Thoracic aorta endothelial cell (primary cell): ENCODE results near the gene CTAG2. TPM values are rescaled to one million over a fixed set of nuclear protein-coding genes. Genes with fewer than 3 reads are reported as not detected.

ENCODE experiments used
- small RNA-seq: library from RNA; depleted of rRNA; stranded (forward); fragments of <200 nt; gene quantifications from one replicate; pipeline ENCODE3, GENCODE V24; 2012
- total RNA-seq: library from RNA; depleted of rRNA; stranded (reverse); fragments of >200 nt; gene quantifications from 2 replicates; pipeline ENCODE4 v1.2.3, GENCODE V29; 2012

CTAG2 gene
- total RNA-seq, result not detected in 2 replicates

GRCh38 chrX:154653413-154653812 lies at the start of gene CTAG2:
Gene CTAG2 (minus strand): TSS chrX:154653579. CDS start chrX:154653515, 64 bp downstream.

DNA sequence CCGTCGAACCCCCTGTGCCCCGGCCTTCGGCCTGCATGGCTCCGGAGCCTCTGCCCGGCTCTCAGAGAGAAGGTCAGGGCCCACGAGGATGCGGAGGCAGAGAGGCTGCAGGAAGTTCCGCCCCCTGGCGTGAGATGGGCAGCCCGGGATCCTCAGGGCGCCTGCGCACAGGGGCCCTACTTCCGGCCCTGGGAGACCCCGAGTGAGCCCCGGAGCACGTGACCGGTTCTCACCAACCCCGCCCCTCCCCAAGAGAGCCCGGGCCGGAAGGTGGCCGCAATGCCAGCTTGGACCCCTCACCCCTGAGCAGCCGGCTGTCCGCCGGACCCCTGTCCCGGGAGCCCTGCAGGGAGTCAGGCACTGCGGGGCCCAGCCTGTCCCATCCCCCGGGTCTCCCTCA lies 34.2 kb downstream of the CTAG2 start, which contains the start of gene CTAG1B:
TSS of gene CTAG1B (minus strand) at position 101 of the 400 bp plus-strand sequence. CDS start at position 37, 64 bp downstream.

Small RNA genes within 50 kb of the gene (small RNA-seq; reads per million reads assigned to genes)
- gene AC244090.1 (not detected), gene AC244107.2 (not detected)

Other genes with a start within 250 kb of the CTAG2 start
- 72.6 and 76.0 TPM in 2 replicates for gene DNASE1L1, start 244.3 kb downstream of the CTAG2 start, total RNA-seq
- gene TAFAZZIN, start 242.0 kb downstream of the CTAG2 start, total RNA-seq, result 19.4 and 23.1 TPM in 2 replicates
- gene ATP6AP1, start 224.9 kb downstream of the CTAG2 start, total RNA-seq, result 65.6 and 70.3 TPM in 2 replicates
- gene GDI1, start 216.4 kb downstream of the CTAG2 start, total RNA-seq, result 76.2 and 88.4 TPM in 2 replicates
- gene FAM50A, start 209.4 kb downstream of the CTAG2 start, total RNA-seq, result 30.4 and 43.2 TPM in 2 replicates
- gene PLXNA3, start 195.3 kb downstream of the CTAG2 start, total RNA-seq, result 8.4 and 13.8 TPM in 2 replicates
- 8.5 and 12.9 TPM in 2 replicates for gene LAGE3, start 174.3 kb downstream of the CTAG2 start, total RNA-seq
- gene UBL4A, start 167.0 kb downstream of the CTAG2 start, total RNA-seq, result 32.4 and 32.8 TPM in 2 replicates
- 17.3 and 18.7 TPM in 2 replicates for gene SLC10A3, start 162.9 kb downstream of the CTAG2 start, total RNA-seq
- 14.5 and 18.2 TPM in 2 replicates for gene FAM3A, start 137.3 kb downstream of the CTAG2 start, total RNA-seq
- 92.0 and 104 TPM in 2 replicates for gene G6PD, start 106.7 kb downstream of the CTAG2 start, total RNA-seq
- 20.2 and 21.4 TPM in 2 replicates for gene IKBKG, start 106.0 kb downstream of the CTAG2 start, total RNA-seq
- gene CTAG1A, start 68.4 kb downstream of the CTAG2 start, total RNA-seq, result not detected in 2 replicates
- not detected in 2 replicates for gene CTAG1B, start 34.3 kb downstream of the CTAG2 start, total RNA-seq
- gene GAB3, start 97.5 kb upstream of the CTAG2 start, total RNA-seq, result 4.1 and 4.7 TPM in 2 replicates
- gene DKC1, start 109.3 kb upstream of the CTAG2 start, total RNA-seq, result 68.1 and 109 TPM in 2 replicates
- gene MPP1, start 151.9 kb upstream of the CTAG2 start, total RNA-seq, result 23.0 and 27.5 TPM in 2 replicates
- not detected in 2 replicates for gene SMIM9, start 181.1 kb upstream of the CTAG2 start, total RNA-seq
- 2.3 and 3.4 TPM in 2 replicates for gene F8A1, start 232.8 kb upstream of the CTAG2 start, total RNA-seq